Measurements from ENCODE around the gene REV1. TPM values are rescaled to one million over a fixed set of nuclear protein-coding genes. Genes with fewer than 3 reads are reported as not detected.

REV1 gene
- total RNA-seq, 4 donors from 2014 or later: 13.5 to 35.1 (median 17.8) TPM

- Histone ChIP-seq H3K27me3 (no peaks in the 10 kb centered on the region), H3K4me3 (no peak overlapping the region), H3K27ac (peak overlapping the region in 3 of 4 donors; percentile 28 to 45 (median 31)), H3K36me3 (no peaks in the 10 kb centered on the region), H3K9me3 (no peaks in the 10 kb centered on the region), H3K4me1 (peaks cover 41 to 45% of the 10 kb centered on the region in 2 donors)
- no peak for DNase-seq
- peak; percentile 58 to 66 for ATAC-seq
- no peak for TF ChIP-seq POLR2A (IDR thresholded peaks at IDR 0.05)
- no peak for TF ChIP-seq CTCF (IDR thresholded peaks at IDR 0.05 in 4 of 5, conservative IDR thresholded peaks at IDR 0.05 in 1 of 5)
- in situ Hi-C loops (cut with MboI; ENCODE audit: low sequenced_read_pairs in 4 of 4): no loop called here
- intact Hi-C loops (cut with DNase I; ENCODE audit: low total_unique reads): no loop called here
Observed at GRCh38 chr2:99468155-99468554, 21.7 kb downstream of the REV1 start.

GRCh38 chr2:99467390-99467789 is 22.4 kb downstream of the REV1 start:
- no peak for TF ChIP-seq CTCF (IDR thresholded peaks at IDR 0.05 in 4 of 5, conservative IDR thresholded peaks at IDR 0.05 in 1 of 5)
- TF ChIP-seq POLR2A (IDR thresholded peaks at IDR 0.05): no peak
- in situ Hi-C loops (cut with MboI; ENCODE audit: low sequenced_read_pairs in 4 of 4): no loop called here
- Histone ChIP-seq H3K9me3 (no peaks in the 10 kb centered on the region), H3K4me1 (peaks cover 37% of the 10 kb centered on the region in 2 donors), H3K27me3 (no peaks in the 10 kb centered on the region), H3K36me3 (peaks cover 0 to 2% of the 10 kb centered on the region in 2 donors), H3K4me3 (no peak overlapping the region), H3K27ac (no peak overlapping the region)
- DNase-seq: no peak
- ATAC-seq: no peak
- intact Hi-C loops (cut with DNase I; ENCODE audit: low total_unique reads): no loop called here

GRCh38 chr2:99461828-99462483 is 27.9 kb downstream of the REV1 start:
- no peak for ATAC-seq
- peaks cover 0 to 23% of the 10 kb centered on the region in 2 donors for H3K36me3 ChIP-seq
- H3K4me3 ChIP-seq: no peak overlapping the region
- no peak overlapping the region for H3K27ac ChIP-seq
- intact Hi-C loops (cut with DNase I; ENCODE audit: low total_unique reads): no loop called here
- in situ Hi-C loops (cut with MboI; ENCODE audit: low sequenced_read_pairs in 4 of 4): no loop called here
- DNase-seq: no peak
- no peak for TF ChIP-seq POLR2A (IDR thresholded peaks at IDR 0.05)
- no peak for TF ChIP-seq CTCF (IDR thresholded peaks at IDR 0.05 in 4 of 5, conservative IDR thresholded peaks at IDR 0.05 in 1 of 5)
- H3K9me3 ChIP-seq: no peaks in the 10 kb centered on the region
- no peaks in the 10 kb centered on the region for H3K27me3 ChIP-seq
- peaks cover 1 to 7% of the 10 kb centered on the region in 2 donors for H3K4me1 ChIP-seq

GRCh38 chr2:99458529-99458928 is 31.3 kb downstream of the REV1 start:
- Histone ChIP-seq H3K4me1 (no peaks in the 10 kb centered on the region), H3K4me3 (no peak overlapping the region), H3K27me3 (no peaks in the 10 kb centered on the region), H3K36me3 (peaks cover 0 to 38% of the 10 kb centered on the region in 2 donors), H3K9me3 (no peaks in the 10 kb centered on the region), H3K27ac (no peak overlapping the region)
- intact Hi-C loops (cut with DNase I; ENCODE audit: low total_unique reads): no loop called here
- in situ Hi-C loops (cut with MboI; ENCODE audit: low sequenced_read_pairs in 4 of 4): no loop called here
- TF ChIP-seq CTCF (IDR thresholded peaks at IDR 0.05 in 4 of 5, conservative IDR thresholded peaks at IDR 0.05 in 1 of 5) (no peak), POLR2A (IDR thresholded peaks at IDR 0.05) (no peak)
- ATAC-seq (no peak), DNase-seq (no peak)

- no peak overlapping the region for H3K27ac ChIP-seq
- no peak overlapping the region for H3K4me3 ChIP-seq
- ATAC-seq (no peak), DNase-seq (no peak)
- in situ Hi-C loops (cut with MboI; ENCODE audit: low sequenced_read_pairs in 4 of 4): no loop called here
- no peaks in the 10 kb centered on the region for H3K9me3 ChIP-seq
- H3K4me1 ChIP-seq: peaks cover 25 to 31% of the 10 kb centered on the region in 2 donors
- H3K36me3 ChIP-seq: peaks cover 0 to 46% of the 10 kb centered on the region in 2 donors
- TF ChIP-seq POLR2A (IDR thresholded peaks at IDR 0.05) (no peak), CTCF (IDR thresholded peaks at IDR 0.05 in 4 of 5, conservative IDR thresholded peaks at IDR 0.05 in 1 of 5) (no peak)
- intact Hi-C loops (cut with DNase I; ENCODE audit: low total_unique reads): no loop called here
- H3K27me3 ChIP-seq: no peaks in the 10 kb centered on the region
Observed at GRCh38 chr2:99451686-99452085, 38.1 kb downstream of the REV1 start.
